NCI-H1092 (cell line): ENCODE results near the gene RNF208.
"Not testable (repeated sequence)": the region's sequence is repeated elsewhere in the genome, so short reads cannot be mapped to it uniquely, and the experiment has no call there.

Experiments
- DNase-seq: peaks from one replicate; lab custom pipeline; 2025; lab: John Stamatoyannopoulos, UW

The RNF208 gene, protein sequence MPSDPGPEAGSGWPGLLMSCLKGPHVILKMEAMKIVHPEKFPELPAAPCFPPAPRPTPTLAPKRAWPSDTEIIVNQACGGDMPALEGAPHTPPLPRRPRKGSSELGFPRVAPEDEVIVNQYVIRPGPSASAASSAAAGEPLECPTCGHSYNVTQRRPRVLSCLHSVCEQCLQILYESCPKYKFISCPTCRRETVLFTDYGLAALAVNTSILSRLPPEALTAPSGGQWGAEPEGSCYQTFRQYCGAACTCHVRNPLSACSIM

GRCh38 chr9:137222190-137223077 lies at the start of gene RNF208:
TSS of gene RNF208 (minus strand) at chr9:137222240. CDS start at chr9:137221212, 1,028 bp downstream.
- DNase-seq, result no peak

DNA sequence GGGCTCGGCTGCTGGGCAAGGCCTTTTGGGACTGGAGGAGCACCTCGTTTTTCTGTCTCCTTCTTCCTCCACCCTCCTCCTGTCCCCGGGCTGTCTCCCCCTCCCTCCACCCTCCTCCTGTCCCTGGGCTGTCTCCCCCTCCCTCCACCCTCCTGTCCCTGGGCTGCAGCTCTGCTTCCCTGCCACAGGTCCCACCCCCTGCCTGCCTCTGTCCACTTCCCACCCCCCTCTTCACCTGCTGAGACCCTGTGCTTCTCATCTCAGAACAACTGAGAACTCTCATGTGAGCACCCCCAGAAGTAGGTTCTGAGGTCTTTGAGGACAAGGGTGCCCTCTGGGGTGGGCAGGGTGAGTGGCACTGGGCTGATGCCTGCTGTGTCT lies 49.6 kb upstream of the RNF208 start:
- DNase-seq, result no peak

DNA sequence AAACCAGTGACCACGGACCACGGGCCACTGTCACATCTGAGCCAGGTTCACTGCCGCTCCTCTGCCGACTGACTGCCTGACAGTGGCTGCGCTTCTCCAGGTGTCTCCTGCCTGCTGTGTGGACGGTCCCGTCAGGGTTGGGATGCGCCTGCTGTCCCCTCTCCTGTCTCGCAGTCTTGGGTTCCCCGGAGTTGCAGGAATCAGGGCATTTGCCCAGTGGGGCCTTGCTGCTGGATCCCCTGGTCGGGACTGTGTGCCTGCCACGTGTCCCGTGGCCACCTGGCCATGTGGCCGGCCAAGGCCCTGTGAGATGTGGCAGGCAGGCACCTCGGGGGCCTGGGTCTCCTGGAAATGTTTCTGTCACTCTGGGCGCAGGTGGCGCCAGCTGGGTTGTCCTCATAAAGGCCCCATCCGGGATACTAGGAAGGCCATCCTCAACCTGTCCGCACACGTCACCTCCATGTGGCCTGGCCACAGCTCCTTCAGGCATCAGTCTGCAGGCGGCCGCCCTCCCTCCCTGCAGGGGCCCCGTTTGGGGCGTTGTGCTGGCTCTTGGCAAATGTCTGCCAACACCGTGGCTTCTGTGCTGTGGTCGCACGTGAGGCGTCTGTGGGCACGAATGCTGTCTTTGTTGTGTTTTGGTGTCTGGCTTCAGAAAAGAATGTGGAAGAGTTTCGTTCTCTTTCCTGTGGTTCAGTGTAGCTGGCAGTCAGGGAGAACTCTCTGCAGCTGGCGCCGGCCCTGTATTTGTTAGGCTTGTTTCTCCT lies 49.1 kb upstream of the RNF208 start:
- DNase-seq, result no peak

DNA sequence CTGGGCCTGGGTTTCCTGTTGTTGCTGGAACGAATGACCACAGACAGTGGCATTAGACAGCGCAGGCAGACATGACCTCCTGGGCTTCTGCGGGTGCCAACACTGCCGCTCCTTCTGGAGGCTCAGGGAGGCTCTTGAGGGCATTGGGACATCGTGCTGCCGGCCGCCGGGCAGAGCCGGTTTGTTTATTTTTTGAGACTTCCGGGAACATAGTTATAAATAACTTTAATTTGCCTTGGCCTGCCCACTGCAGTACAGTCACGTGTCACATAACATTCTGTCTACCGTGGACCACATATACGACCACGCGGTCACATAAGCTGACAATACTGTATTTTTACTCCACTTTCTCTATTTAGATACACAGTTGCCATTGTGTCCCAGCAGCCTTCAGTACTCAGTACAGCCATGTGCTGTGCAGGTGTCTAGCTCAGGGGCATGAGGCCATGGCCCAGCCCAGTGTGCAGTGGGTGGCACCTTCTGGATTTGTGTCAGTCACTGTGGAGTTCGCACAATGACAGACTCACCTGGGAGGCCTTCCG lies 47.3 kb upstream of the RNF208 start:
- no peak for DNase-seq

DNA sequence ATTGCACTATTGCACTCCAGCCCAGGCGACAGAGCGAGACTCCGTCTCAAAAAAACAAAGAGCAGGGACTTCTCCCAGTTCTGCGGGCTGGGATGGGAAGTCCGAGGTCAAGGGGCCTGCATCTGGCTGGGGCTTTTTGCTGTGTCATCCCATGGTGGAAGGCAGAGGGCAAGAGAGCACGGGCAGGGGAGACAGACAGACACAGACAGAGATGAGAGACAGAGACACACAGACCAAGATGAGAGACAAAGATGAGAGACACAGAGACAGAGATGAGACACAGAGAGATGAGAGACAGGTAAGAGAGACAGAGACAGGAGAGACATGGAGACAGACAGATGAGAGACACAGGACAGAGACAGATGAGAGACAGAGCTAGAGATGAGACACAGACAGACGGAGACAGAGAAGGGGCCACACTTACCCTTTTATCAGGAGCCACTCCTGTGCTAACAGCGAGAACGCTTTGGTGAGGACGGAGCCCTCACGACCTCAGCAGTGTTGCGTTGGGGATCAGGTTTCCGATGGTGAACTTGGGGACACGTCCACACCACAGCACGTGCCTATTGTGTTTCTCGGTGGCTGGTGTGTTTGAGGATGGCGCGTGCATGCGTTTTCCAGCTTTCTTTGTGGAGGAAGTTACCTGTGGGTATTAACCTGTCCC lies 46.6 kb upstream of the RNF208 start:
- no peak for DNase-seq

GRCh38 chr9:137267933-137268355 lies 45.9 kb upstream of the RNF208 start:
- DNase-seq, result no peak

DNA sequence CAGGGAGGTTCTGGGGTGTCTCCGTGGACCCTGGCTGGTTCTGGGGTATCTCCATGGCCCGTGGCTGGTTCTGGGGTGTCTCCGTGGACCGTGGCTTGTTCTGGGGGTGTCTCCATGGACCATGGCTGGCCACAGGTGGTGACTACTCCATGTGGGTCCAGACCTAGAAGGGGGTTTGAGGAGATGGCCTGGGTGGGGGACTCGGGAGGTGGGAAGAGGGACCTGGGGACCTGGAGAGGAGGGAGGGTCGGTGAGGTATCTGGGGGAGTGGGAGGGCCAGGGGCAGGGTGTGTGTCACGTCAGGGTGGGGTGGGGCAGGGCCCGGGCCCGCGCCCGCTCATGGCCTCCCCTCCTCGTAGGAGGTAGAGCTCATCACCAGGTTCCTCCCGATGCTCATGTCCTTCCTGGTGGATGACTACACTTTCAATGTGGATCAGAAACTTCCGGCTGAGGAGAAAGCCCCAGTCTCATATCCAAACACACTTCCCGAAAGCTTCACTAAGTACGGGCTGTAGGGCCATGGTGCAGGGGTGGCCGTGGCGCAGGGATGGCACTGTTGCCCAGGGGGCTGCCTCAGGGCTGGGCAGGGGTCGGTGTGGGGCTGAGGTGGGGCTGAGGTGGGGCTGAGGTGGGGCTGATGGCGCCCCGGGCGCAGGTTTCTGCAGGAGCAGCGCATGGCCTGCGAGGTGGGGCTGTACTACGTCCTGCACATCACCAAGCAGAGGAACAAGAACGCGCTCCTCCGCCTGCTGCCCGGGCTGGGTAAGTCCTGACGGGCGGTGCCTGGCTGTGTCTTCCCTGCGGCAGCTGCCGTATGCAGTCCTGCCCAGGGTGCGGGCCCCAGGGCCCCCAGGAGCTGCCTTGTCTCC lies 44.8 kb upstream of the RNF208 start:
- DNase-seq, result no peak

GRCh38 chr9:137266162-137266527 lies 44.1 kb upstream of the RNF208 start:
- DNase-seq, result no peak

- DNase-seq, result no peak
Measured at GRCh38 chr9:137265496-137266161, 43.6 kb upstream of the RNF208 start.

GRCh38 chr9:137264067-137264466 lies 42.0 kb upstream of the RNF208 start:
- DNase-seq, result no peak

DNA sequence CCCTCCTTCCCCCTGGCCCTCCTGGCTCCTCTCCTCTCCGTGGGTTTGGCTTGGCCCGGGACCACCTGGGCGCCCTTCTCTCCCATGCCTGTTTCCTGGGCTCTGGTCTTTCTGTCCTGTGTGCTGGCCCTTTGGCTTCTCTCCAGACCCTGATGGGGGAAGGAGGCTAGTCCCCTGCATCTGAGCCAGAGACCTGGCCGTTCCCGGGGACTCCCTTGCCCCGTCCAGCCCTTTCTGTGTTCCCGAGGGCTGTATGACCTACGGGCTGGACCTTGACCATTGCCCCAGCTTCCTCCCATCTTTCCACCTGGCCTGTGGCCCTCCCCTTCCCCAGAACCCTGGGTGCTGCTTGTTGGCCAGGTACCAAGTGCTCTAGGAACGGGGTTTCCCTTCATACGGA lies 41.5 kb upstream of the RNF208 start:
- DNase-seq, result no peak

DNA sequence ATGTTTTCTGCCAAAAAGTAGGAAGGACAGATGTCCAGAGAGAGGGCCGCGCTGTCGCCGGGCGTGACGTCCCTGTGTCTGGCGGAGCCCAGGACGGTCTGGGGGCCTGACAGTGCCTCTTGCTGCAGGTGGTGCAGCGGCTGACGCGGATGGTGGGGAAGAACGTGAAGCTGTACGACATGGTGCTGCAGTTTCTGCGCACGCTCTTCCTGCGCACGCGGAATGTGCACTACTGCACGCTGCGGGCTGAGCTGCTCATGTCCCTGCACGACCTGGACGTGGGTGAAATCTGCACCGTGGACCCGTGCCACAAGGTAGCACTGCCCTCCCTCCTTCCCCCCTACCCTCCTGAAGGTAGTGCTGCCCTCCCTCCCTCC lies 40.9 kb upstream of the RNF208 start:
- no peak for DNase-seq

DNA sequence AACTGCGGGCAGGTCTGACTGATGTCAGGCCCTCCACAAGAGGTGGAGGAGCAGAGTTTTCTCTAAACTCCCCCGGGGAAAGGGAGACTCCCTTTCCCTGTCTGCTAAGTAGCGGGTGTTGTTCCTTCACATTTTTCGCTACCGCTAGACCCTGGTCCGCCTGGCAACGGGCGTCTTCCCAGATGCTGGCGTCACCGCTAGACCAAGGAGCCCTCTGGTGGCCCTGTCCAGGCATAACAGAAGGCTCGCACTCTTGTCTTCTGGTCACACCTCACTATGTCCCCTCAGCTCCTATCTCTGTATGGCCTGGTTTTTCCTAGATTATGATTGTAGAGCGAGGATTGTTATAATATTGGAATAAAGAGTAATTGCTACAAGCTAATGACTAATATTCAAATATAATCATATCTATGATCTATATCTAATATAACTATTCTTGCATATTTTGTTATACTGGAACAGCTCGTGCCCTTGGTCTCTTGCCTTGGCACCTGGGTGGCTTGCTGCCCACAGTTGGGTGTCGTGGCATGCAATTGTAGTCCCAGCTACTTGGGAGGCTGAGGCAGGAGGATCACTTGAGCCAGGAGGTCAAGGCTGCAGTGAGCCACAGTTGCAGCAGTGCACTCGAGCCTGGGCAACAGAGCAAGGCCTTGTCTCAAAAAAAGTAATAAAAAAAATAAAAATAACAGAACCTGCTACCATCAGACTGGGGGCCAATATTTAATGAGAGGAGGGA lies 40.3 kb upstream of the RNF208 start:
- DNase-seq, result not testable (repeated sequence)

- DNase-seq, result no peak
Measured at GRCh38 chr9:137256856-137257255, 34.8 kb upstream of the RNF208 start.

DNA sequence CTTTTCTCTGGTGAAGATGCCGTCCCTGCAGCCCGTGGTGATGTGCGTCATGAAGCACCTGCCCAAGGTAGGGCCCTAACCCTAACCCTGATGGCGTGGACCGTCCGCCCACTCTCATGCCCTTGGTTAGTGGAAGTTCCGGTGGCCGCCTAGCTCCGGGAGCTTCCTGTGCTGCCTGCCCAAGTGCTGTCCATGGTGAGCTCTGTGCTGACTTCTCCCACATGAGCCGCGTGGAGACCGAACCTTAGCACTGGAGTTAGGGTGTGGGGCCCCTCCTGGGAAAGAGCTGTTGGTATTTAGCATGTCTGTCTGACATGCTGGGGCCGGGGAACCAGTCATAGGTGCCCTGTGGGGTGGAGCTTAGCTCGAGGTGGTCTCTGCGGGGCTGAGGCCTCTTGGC lies 34.3 kb upstream of the RNF208 start:
- DNase-seq, result no peak

GRCh38 chr9:137255448-137256114 lies 33.5 kb upstream of the RNF208 start:
- no peak for DNase-seq

- DNase-seq, result peak; percentile 87
Measured at GRCh38 chr9:137254624-137255447, 32.8 kb upstream of the RNF208 start, which contains the start of gene NELFB. TSS of gene NELFB (plus strand) at chr9:137255327.
